BLaER1 treated with 17β-estradiol and CSF1 and Interleukin-3, amounts not matched to agents 10 nM and 100 nM (cell line): ENCODE measurements around the gene PRKCE.
A peak's percentile ranks its signal among the peaks of the same experiment; 100 is the strongest.

Experiments
- H3K27ac ChIP-seq, 11 experiments: shearing (Covaris generic); formaldehyde crosslinking; 2 replicates each; pipeline ENCODE4 v1.8.1; 2022
- H3K27me3 ChIP-seq, 11 experiments: shearing (Covaris generic); formaldehyde crosslinking; 2 replicates each; pipeline ENCODE4 v1.8.1; 2022
- H3K36me3 ChIP-seq, 11 experiments: shearing (Covaris generic); formaldehyde crosslinking; 2 replicates each; pipeline ENCODE4 v1.8.1; 2022
- H3K4me1 ChIP-seq, 10 experiments: shearing (Covaris generic); formaldehyde crosslinking; 2 replicates each; pipeline ENCODE4 v1.8.1; 2022
- H3K4me2 ChIP-seq, 11 experiments: shearing (Covaris generic); formaldehyde crosslinking; 2 replicates each; pipeline ENCODE4 v1.8.1; 2022
- H3K4me3 ChIP-seq, 10 experiments: shearing (Covaris generic); formaldehyde crosslinking; 2 replicates each; pipeline ENCODE4 v1.8.1; 2022
- H3K9ac ChIP-seq, 11 experiments: shearing (Covaris generic); formaldehyde crosslinking; 2 replicates each; pipeline ENCODE4 v1.8.1; 2022
- H3K9me3 ChIP-seq, 11 experiments: shearing (Covaris generic); formaldehyde crosslinking; replicated peaks in 1 of 11; 2 replicates each; pipeline ENCODE4 v1.8.1; 2022
- H4K20me1 ChIP-seq, 11 experiments: shearing (Covaris generic); formaldehyde crosslinking; 2 replicates each; pipeline ENCODE4 v1.8.1; 2022
- Cebpa-rat ChIP-seq, 11 experiments: shearing (Covaris generic); IDR thresholded peaks; 2 replicates each; pipeline ENCODE4 v1.8.1; 2022

PRKCE gene

GRCh38 chr2:45627911-45628310 lies 23.6 kb upstream of the PRKCE start:
- H3K27me3 ChIP-seq, result no peaks in the 10 kb centered on the region
- H3K36me3 ChIP-seq, result no peaks in the 10 kb centered on the region
- H3K9ac ChIP-seq, result no peak overlapping the region
- no peak overlapping the region for H3K4me3 ChIP-seq
- H3K4me2 ChIP-seq, result no peak overlapping the region
- no peaks in the 10 kb centered on the region for H4K20me1 ChIP-seq
- TF ChIP-seq Cebpa-rat (IDR thresholded peaks at IDR 0.05), result no peak
- no peaks in the 10 kb centered on the region for H3K4me1 ChIP-seq
- H3K9me3 ChIP-seq, result no peaks in the 10 kb centered on the region
- H3K27ac ChIP-seq, result no peak overlapping the region

- Histone ChIP-seq H3K9ac (no peak overlapping the region), H3K9me3 (no peaks in the 10 kb centered on the region), H4K20me1 (no peaks in the 10 kb centered on the region), H3K27ac (no peak overlapping the region), H3K27me3 (no peaks in the 10 kb centered on the region), H3K36me3 (no peaks in the 10 kb centered on the region), H3K4me2 (no peak overlapping the region), H3K4me3 (no peak overlapping the region), H3K4me1 (no peaks in the 10 kb centered on the region)
- no peak for TF ChIP-seq Cebpa-rat (IDR thresholded peaks at IDR 0.05)
Observed at GRCh38 chr2:45629971-45630370, 21.5 kb upstream of the PRKCE start.

- H3K4me1 ChIP-seq, result no peaks in the 10 kb centered on the region
- H3K4me2 ChIP-seq, result no peak overlapping the region
- no peaks in the 10 kb centered on the region for H3K9me3 ChIP-seq
- H4K20me1 ChIP-seq, result no peaks in the 10 kb centered on the region
- no peak overlapping the region for H3K4me3 ChIP-seq
- H3K27ac ChIP-seq, result no peak overlapping the region
- no peak for TF ChIP-seq Cebpa-rat (IDR thresholded peaks at IDR 0.05)
- no peaks in the 10 kb centered on the region for H3K36me3 ChIP-seq
- no peak overlapping the region for H3K9ac ChIP-seq
- no peaks in the 10 kb centered on the region for H3K27me3 ChIP-seq
Observed at GRCh38 chr2:45631319-45631718, 20.2 kb upstream of the PRKCE start.

- H3K9ac ChIP-seq, result no peak overlapping the region
- H3K27me3 ChIP-seq, result no peaks in the 10 kb centered on the region
- no peaks in the 10 kb centered on the region for H4K20me1 ChIP-seq
- no peaks in the 10 kb centered on the region for H3K9me3 ChIP-seq
- H3K4me3 ChIP-seq, result no peak overlapping the region
- no peak for TF ChIP-seq Cebpa-rat (IDR thresholded peaks at IDR 0.05)
- H3K4me1 ChIP-seq, result peaks cover 0 to 4% (median under 1%) of the 10 kb centered on the region in 10 experiments; a peak in 9 of 20 replicates
- no peak overlapping the region for H3K4me2 ChIP-seq
- no peak overlapping the region for H3K27ac ChIP-seq
- H3K36me3 ChIP-seq, result no peaks in the 10 kb centered on the region
Observed at GRCh38 chr2:45631955-45632354, 19.5 kb upstream of the PRKCE start.

GRCh38 chr2:45634223-45634622 lies 17.3 kb upstream of the PRKCE start:
- H3K4me3 ChIP-seq, result no peak overlapping the region
- H3K4me2 ChIP-seq, result no peak overlapping the region
- H3K27ac ChIP-seq, result no peak overlapping the region
- no peaks in the 10 kb centered on the region for H3K36me3 ChIP-seq
- no peak overlapping the region for H3K9ac ChIP-seq
- H3K27me3 ChIP-seq, result peaks cover 0 to 8% (median 0%) of the 10 kb centered on the region in 11 experiments; a peak in 1 of 22 replicates
- H3K9me3 ChIP-seq, result no peaks in the 10 kb centered on the region
- peaks cover 0 to 20% (median 9%) of the 10 kb centered on the region in 10 experiments; a peak in 11 of 20 replicates for H3K4me1 ChIP-seq
- H4K20me1 ChIP-seq, result no peaks in the 10 kb centered on the region
- no peak for TF ChIP-seq Cebpa-rat (IDR thresholded peaks at IDR 0.05)

GRCh38 chr2:45636008-45636407 lies 15.5 kb upstream of the PRKCE start:
- Histone ChIP-seq H4K20me1 (no peaks in the 10 kb centered on the region), H3K27me3 (peaks cover 0 to 13% (median 0%) of the 10 kb centered on the region in 11 experiments; a peak in 1 of 22 replicates), H3K4me2 (no peak overlapping the region), H3K9ac (no peak overlapping the region), H3K36me3 (no peaks in the 10 kb centered on the region), H3K4me3 (no peak overlapping the region), H3K4me1 (peaks cover 0 to 20% (median 9%) of the 10 kb centered on the region in 10 experiments; a peak in 11 of 20 replicates), H3K9me3 (no peaks in the 10 kb centered on the region), H3K27ac (no peak overlapping the region)
- no peak for TF ChIP-seq Cebpa-rat (IDR thresholded peaks at IDR 0.05)

- H3K27me3 ChIP-seq, result peaks cover 0 to 18% (median 0%) of the 10 kb centered on the region in 11 experiments; a peak in 2 of 22 replicates
- no peak for TF ChIP-seq Cebpa-rat (IDR thresholded peaks at IDR 0.05)
- H3K4me1 ChIP-seq, result peaks cover 0 to 20% (median 9%) of the 10 kb centered on the region in 10 experiments; a peak in 11 of 20 replicates
- no peaks in the 10 kb centered on the region for H3K36me3 ChIP-seq
- no peaks in the 10 kb centered on the region for H3K9me3 ChIP-seq
- peak overlapping the region in 6 of 11 experiments; percentile 2 to 75 (median 42); a peak in 10 of 22 replicates for H3K4me2 ChIP-seq
- H3K4me3 ChIP-seq, result no peak overlapping the region
- no peaks in the 10 kb centered on the region for H4K20me1 ChIP-seq
- no peak overlapping the region for H3K9ac ChIP-seq
- no peak overlapping the region for H3K27ac ChIP-seq
Observed at GRCh38 chr2:45637440-45637839, 14.0 kb upstream of the PRKCE start.

GRCh38 chr2:45640576-45640975 lies 10.9 kb upstream of the PRKCE start:
- Histone ChIP-seq H3K36me3 (no peaks in the 10 kb centered on the region), H3K4me2 (no peak overlapping the region), H3K4me1 (peaks cover 8 to 26% (median 19%) of the 10 kb centered on the region in 10 experiments; a peak in 17 of 20 replicates), H4K20me1 (no peaks in the 10 kb centered on the region; a peak in 1 of 22 replicates), H3K27me3 (peaks cover 0 to 29% (median 0%) of the 10 kb centered on the region in 11 experiments; a peak in 7 of 22 replicates), H3K4me3 (no peak overlapping the region), H3K27ac (no peak overlapping the region), H3K9ac (no peak overlapping the region), H3K9me3 (no peaks in the 10 kb centered on the region)
- no peak for TF ChIP-seq Cebpa-rat (IDR thresholded peaks at IDR 0.05)

- H3K4me1 ChIP-seq, result peaks cover 13 to 28% (median 25%) of the 10 kb centered on the region in 10 experiments
- H4K20me1 ChIP-seq, result peaks cover 0 to 4% (median 0%) of the 10 kb centered on the region in 11 experiments; a peak in 3 of 22 replicates
- no peaks in the 10 kb centered on the region for H3K36me3 ChIP-seq
- peak overlapping the region; percentile 87 to 96 (median 93) for H3K4me2 ChIP-seq
- peak overlapping the region; percentile 62 to 80 (median 76) for H3K9ac ChIP-seq
- peak overlapping the region; percentile 52 to 71 (median 60) for H3K4me3 ChIP-seq
- H3K9me3 ChIP-seq, result no peaks in the 10 kb centered on the region
- peaks cover 0 to 29% (median 0%) of the 10 kb centered on the region in 11 experiments; a peak in 7 of 22 replicates for H3K27me3 ChIP-seq
- H3K27ac ChIP-seq, result peak overlapping the region in 10 of 11 experiments; percentile 19 to 66 (median 54); a peak in 14 of 22 replicates
- no peak for TF ChIP-seq Cebpa-rat (IDR thresholded peaks at IDR 0.05)
Observed at GRCh38 chr2:45643095-45643494, 8.4 kb upstream of the PRKCE start.
